Caki2 (cell line): ENCODE data around the gene PIGQ. TPM values are rescaled to one million over a fixed set of nuclear protein-coding genes. Genes with fewer than 3 reads are reported as not detected.

Experiments used
- DNase-seq: peaks from one replicate; pipeline ENCODE4 v3.0.0-alpha.2; 2015; ENCODE audit warnings: low read depth
- in situ Hi-C: cut with HindIII; loops from 2 replicates; pipeline ENCODE4 v1.10.0; 2016; ENCODE audit warnings: low sequenced_read_pairs, low pct_unique_long_range_greater_than_20kb, mixed read lengths
- total RNA-seq: library from RNA; depleted of rRNA; stranded (reverse); fragments of >200 nt; shearing (Covaris generic); gene quantifications from 2 replicates; pipeline ENCODE4 v1.2.3, GENCODE V29; 2014; ENCODE audit warnings: low replicate concordance; rRNA removed

PIGQ gene
- 53.4 and 65.5 TPM in 2 replicates for total RNA-seq

GRCh38 chr16:569445-570254 lies at the start of gene PIGQ:
Gene PIGQ, plus strand, starts transcription at chr16:569968. Its CDS starts 4,107 bp downstream, at chr16:574075.
- peak; percentile 55 for DNase-seq
- in situ Hi-C loops = no loop called here

DNA sequence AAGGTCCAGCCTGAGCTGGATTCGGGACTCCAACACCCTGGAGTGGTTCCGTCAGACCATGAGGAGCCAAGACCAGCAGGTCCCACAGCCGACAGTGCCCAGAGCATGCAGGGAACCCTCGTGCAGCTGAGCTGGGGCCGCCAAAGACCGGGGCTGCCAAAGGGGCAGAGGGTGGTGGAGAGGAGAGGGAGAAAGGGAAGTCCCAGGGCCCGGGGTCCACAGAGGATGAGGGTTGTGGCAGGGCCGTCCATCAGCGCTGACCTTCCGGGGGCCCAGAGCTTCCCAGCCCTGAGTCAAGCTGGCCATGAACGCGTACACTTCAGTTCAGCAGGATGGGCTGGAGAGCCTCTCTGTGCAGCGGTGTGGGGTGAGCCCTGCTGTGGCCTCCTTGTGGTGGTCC lies 48.9 kb upstream of the PIGQ start:
- in situ Hi-C loops = no loop called here

DNA sequence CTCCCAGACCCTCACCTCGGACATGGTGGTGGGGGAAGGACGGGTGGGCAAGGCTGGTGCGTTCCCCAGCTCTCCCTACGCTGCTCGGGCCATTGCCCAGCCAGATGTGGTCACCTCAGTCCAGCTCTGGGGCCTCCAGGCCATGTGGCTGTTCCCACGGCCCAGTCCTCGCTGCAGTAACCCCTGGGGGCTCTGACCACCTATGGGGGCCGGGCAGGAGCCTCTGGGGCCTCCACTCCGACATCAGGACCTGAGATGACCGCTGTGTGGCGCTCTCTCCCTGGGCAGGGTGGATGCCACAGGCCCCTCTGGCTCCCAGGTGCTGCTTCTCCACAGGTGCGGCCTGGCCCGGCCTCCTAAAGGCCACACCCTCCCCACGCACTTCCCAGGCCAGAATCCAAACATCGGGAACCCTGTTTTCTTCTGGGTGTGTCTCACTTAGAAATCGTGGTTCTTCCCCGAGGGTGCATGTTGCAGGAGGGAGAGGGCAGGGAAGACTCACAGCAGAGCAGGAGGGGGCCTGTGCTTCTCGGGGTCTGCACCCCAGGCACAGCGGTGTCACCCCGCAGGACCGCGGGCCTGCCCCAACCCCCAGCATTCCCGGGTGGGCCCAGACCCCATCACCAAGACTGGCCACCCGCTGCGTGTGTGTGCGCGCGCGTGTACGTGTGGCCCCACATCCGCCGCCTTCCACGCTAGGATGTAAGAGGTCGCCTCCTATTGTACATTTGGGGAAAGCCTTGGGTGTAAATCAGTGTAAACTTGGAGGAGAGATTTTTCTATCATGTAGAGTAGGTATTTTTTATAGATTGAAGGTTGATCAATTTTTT lies 48.2 kb upstream of the PIGQ start:
- DNase-seq = no peak
- in situ Hi-C loops = no loop called here

More for the DNA sequence above, 48.9 kb upstream of the PIGQ start:
- DNase-seq = no peak

DNA sequence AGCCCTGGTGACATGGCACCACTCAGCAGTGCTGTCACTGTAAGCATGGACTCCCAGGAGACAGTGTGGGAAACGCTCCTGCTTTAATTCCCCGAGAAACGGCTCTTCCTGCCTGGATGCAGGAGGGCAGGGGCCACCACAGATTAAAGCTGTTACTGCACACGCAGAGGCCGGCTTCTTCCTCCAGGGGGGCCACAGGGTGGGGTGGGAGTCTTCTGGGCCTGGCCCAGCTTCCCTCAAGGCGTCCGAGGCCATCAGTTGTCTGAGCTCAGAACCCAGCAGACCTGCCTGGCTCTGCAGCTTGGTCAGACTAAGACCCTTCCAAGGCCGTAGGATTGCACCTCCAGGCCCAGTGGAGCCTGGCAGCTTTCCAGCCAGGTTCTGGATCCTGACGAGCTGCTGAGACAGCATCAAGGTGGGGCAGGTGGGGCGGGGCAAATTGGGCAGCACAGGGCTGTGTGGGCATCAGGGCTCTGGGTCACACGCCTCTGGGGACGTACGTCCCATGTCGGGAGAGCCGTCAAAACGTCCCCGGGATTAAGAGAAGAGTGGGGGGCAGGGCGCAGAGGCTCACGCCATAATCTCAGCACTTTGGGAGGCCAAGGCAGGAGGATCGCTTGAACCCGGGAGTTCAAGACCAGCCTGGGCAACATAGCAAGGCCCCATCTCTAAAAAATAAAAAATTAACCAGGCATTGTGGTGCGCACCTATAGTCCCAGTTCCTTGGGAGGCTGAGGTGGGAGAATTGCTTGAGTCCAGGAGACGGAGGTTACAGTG lies 47.3 kb upstream of the PIGQ start:
- in situ Hi-C loops = no loop called here
- DNase-seq = no peak

- no peak for DNase-seq
- in situ Hi-C loops = no loop called here
Measured at GRCh38 chr16:523097-523741, 46.5 kb upstream of the PIGQ start.

GRCh38 chr16:524274-525040 lies 45.3 kb upstream of the PIGQ start:
- in situ Hi-C loops = no loop called here

DNA sequence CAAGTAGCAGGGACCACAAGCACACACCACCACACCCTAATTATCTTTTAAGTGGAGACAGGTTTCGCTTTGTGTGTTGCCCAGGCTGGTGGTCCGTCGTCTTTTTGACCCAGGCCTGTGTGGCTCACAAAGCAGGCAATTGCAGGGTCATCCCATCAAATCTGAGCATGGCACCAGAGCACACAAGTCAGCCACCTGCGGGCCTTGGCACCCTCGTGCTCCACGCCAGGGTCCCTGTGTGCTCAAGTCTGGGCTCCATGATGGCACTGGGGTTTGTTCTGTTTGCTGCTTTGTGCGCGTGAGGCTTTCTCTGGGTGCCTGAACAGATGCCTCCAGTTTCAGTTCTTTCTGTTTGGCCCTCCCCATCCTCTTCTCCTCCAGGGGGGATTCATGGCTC lies 44.6 kb upstream of the PIGQ start:
- DNase-seq = no peak
- in situ Hi-C loops = no loop called here

More at GRCh38 chr16:524274-525040, 45.3 kb upstream of the PIGQ start:
- DNase-seq = no peak

- in situ Hi-C loops = no loop called here
- peak; percentile 97 for DNase-seq
Measured at GRCh38 chr16:525520-526180, 44.1 kb upstream of the PIGQ start.

GRCh38 chr16:526181-527014 lies 43.4 kb upstream of the PIGQ start:
- DNase-seq = peak; percentile 35
- in situ Hi-C loops = no loop called here

DNA sequence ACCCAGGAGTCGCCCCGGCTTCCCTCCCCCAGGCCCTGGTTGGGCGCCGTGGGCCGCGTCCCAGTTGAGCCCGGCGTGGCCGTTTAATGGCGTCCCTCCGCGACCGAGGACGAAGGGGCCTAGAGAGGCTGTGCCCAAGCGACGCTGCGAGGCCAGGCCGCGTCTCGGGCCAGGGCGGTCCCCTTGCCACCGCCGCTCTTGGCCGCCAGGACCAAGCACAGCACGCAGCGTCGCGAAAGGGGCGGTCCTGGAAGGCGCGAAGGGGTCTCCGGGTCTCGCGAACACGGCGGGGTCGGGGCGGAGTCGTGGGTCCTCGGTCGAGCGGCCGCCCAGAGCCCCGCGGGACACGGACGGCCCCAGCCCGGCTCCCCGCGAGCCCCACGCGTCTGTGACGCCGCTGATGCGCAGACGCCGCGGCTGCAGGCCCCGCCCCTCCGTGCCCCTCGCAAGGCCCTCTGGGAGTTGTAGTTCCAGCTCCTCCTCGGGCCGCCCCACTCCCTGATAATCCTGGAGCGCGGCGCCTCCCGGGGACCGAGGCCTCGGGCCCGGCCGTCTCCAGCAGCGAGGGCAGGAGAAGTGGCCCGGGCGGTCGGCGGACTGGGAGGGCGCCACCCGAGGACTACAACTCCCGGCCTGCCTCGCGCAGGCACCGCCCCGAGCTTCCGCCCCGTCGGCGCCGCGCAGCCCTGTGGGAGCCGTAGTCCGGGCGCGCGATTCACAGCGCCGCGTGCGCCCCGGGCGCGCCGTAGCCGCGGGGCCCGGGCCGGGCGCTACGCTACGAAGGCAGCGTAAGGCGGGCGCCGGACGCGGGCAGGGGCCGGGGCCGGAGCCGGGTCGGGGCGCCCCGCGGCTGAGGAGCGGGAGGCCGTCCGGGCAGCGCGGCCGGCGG lies 42.5 kb upstream of the PIGQ start, which contains the start of gene CAPN15:
CAPN15 (plus strand) TSS at position 698 of the 889 bp plus-strand sequence. CDS start 19,127 bp downstream, outside the sequence.
- in situ Hi-C loops = no loop called here

DNA sequence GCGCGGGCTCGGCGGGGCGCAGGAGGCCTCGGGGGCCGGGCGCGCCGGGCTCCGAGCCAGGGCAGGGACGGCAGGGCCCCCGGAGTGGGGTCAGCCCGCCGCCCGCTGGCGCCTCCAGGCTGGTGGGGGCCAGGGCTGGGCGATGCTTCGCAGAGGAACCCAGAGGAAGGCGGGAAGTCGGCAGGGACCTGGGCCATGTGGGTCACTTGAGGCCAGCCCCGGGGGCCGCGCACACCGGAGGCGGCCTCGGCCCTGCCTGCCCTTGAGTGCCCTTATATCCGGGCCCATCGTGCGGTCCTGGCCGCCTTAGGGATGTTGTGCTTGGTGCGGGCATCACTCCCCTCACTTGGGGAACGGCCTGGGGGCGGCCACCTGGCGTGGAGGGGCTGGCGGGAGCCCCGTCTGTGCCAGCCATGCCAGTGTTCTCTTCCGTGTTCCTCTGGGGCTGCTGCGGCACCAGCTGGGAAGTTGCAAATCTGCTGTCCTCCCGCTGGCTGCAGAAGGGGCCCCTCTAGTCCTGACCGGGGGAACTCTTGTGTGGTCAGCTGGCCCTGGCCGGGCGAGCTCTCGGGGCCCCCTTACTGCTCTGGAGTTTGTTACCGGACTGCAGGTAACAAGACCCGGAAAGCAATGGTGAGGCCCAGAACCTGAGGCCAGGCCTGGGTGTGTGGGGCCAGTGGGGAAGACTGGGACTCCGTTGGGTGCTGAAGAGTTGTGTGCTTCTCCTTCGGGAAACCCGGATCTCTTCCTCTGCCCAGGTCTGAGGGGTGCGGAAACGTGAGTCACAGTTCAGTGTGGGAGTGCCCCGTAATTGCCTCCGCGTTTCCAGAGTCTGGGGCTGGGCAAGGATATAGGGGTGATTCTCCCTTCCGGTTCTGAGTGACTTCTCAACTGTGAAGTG lies 41.4 kb upstream of the PIGQ start:
- peak; percentile 50 for DNase-seq

More for the DNA sequence above, 42.5 kb upstream of the PIGQ start, which contains the start of gene CAPN15:
- DNase-seq = peak; percentile 96

DNA sequence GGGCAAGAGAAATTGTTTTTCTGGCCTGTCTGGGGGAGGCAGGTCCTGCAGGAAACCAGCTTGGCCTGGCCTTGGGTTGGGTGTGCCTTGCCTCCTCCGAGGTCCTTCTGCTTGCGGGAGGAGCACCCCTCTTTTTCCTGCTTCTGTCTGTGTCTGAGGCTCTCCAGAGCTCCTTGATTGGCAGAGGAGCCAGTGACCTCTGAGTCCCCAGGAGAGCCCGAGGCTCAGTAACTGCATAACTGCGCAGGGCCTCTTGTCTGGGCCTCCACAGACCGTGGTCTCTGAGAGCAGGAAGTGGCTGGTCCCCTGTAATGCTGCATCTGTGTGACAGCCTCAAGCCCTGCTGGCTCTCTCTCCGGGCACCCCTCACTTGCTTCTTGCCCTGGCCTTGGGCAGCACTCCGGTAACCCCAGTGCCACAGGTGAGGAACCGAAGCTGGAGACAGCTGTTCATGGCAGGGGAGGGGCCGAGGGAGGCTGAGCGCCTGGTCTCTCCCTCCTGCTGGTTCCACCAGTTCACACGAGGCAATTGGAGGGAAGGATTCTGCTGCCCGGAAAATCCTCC lies 40.7 kb upstream of the PIGQ start:
- no peak for DNase-seq

More for the DNA sequence above, 41.4 kb upstream of the PIGQ start:
- in situ Hi-C loops = no loop called here

DNA sequence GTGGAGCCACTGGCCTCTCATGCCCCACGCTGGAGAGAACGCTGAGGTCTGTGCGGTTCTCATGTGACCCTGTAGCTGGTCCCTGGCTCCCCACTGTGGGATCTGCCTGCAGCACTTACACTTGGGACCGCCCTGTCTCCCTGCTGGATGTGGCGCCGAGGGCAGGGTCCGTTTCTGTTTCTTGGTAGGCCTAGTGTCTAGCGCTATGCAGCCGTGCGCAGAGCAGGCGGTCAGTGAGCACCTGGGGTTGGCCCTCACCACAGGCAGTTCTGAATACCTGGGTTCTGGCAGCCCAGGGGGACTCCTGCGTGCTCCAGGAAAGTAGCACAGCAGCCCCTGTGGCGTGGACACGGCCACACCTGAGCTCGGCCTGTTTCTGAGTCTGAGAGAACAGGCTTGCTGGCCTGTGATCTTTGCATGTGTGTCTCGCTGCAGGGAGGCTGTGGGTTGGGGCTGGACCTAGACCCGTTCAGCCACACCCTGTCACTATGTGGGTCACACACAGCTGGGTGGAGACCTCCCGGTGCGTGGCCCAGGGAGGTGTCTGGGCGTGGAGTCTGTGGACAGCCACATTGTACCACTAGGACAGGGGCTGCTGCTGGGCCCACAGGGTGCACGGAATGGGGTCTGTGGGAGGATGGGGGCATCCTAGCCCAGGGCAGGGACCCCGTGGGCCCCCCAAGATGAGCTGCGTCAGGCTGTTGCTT lies 39.5 kb upstream of the PIGQ start:
- in situ Hi-C loops = no loop called here
- DNase-seq = no peak

More for the DNA sequence above, 40.7 kb upstream of the PIGQ start:
- in situ Hi-C loops = no loop called here
